Measurements from ENCODE around the gene SLC66A2. TPM values are rescaled to one million over a fixed set of nuclear protein-coding genes. Genes with fewer than 3 reads are reported as not detected.

Gene SLC66A2
- total RNA-seq, 1 experiment from 2014 or later = 22.8 TPM

DNA sequence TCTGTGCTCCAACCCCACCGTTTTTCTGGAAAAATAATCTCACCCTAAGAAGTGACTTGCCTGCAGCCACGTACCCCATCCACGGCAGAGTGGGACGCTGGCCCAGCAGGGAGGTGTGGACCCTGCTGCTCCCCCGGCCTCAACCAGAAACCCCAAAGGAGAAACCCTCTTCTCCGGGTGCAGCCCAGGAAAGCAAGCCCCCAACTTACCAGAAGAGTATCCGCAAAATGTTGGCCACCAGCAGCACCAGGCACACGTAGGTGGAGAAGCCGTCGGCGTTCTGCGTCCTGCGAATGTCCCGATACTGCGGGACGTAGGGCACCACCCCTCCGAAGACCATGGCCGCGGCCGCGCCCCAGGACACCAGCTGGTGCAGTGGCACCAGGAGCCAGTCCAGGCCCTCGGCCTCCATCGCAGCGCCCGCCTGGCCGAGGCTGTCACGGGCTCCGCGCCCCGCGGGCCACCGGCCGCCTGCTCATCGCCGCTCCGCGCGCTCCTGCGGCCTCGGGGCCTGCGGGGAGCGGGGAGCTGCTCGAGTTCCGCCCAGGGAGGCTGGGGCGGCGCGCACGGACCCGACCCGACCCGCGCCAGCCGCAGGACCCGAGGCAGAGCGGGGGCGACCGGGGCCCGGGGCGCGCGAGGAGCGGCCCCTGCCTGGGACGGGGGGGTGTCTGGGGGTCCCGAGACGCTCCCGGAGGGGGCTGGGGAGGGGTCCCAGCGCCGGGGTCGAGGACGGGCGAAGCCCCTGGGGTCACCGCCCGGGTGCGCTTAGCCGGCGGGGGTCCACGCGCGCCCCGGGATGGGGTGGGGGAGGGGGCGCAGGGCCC is 725 bp downstream of the SLC66A2 start:
- DNase-seq (ENCODE audit: low spot score) = no peak

DNA sequence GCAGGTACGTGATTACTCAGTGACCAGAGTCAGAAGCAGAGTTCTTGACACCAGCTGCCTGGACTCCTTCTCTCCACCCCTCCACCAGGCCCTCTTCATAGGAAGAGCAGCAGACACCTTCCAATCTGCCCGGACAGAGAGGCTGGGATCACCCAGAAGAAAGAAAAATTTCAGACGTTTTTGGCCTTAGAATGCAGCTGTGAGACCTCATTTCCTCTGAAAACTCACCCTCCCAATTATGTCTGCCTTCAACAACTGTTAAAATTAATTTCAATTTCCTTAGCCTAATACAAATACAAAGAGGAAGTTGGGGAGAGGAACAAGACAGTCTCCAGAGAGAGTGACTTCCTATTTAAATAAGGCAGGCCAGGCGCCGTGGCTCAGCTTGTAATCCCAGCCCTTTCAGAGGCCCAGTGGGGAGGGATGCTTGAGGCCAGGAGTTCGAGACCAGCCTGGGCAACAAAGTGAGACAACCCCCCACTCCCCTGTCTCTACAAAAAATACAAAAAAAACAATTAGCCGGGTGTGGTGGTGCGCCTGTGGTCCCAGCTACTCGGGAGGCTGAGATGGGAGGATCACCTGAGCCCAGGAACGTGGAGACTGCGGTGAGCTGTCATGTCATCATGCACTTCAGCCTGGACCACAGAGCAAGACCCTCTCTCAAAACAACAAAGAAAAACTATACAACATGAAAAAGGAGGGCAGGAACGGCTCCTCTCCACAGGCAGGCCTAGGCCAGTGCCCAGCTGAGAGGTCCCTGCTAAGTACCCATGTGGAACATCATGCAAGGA is 1.6 kb downstream of the SLC66A2 start:
- DNase-seq (ENCODE audit: low spot score) = no peak

DNA sequence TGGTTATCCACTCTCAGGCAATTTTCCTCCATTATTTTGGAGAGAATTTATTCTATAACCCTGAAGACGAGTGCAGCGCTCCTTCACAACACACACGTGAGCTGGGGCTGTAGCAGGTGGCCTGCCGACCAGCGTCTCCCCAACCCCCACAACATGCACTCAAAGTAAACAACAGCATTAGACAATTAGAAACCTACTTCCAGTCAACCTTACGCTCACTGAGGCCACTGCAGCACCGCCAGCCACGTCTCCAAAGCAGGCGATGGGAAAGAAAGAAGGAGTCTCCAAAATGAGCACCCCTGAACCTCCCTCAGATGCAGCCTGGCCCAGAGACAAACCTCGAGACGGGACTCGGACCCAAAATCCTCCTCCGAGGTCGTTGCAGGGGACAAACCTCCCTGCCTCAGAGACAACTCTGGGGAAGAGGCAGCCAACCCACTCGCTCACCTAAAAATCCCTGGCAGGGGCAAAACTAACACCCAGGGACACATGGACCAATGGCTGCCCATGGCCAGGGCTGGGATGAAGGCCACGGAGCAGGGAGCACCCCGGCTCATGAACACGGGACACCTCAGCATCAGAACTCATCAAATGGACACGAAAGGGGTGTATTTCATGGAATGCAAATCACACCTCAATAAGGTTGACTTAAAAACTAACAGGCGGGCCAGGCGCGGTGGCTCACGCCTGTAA is 2.6 kb downstream of the SLC66A2 start:
- no peak for DNase-seq (ENCODE audit: low spot score)

DNA sequence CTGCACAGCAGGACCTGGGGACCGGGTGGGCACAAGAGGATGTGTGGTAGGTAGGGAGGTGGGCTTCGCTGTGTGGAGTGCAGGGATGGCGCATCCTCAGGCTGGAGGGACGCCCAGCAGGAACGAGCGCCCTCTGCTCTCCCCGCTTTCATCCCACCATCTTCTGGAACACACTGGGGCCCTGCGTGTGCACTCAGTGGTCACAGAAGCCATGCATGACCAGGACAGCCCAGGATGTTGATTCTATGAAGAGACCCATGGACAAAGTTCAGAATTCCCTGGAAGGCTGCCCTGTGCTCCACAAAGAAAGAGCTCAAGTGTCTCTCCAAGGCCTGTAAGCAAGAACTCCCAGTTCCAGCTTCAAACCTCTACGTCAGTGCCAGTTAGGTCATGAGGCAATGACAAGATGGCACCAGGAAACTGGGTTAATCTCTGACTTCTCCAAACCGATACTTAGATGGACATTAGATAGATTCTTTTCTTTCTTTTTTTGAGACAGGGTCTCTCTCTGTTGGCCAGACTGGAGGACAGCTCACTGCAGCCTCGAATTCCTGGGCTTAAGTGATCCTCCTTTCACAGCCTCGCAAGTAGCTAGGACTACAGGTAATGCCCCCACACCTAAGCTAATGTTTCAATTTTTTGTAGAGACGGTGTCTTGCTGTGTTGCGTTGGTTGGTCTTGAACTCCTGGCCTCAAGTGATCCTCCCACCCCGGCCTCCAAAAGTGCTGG is 3.4 kb downstream of the SLC66A2 start:
- no peak for DNase-seq (ENCODE audit: low spot score)

DNA sequence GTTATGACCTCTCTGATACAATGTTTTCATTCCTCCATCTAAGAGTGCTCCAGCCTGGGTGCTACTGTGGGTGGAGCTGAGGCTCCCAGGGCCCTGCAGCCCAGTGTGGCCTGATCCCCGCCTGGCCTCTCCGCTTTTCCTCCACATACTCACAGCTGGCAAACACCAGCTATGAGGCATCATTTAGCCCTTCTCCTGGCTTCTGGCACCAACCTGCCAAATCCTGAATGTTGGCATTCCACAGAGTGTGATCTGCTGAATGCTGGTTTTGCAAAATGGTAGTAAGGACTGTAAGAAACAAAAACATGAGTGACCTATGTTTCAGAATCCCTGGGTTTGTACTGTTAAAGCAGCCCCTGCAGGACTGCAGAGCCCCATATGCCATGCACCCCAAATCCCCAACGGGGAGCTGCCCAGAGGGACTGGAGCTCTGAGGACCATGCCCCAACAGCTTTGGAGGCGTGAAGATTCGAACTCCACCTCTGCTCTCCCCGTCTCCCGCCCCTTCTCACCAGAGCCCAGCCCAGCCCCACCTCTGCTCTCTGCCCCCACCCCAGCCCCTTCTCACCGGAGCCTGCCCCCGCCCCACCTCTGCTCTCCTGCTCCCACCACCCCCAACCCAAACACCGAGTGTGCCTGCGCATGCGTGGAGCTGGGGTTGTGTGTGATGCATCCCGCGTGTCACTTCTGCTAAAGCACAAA is 4.2 kb downstream of the SLC66A2 start:
- no peak for DNase-seq (ENCODE audit: low spot score)

DNA sequence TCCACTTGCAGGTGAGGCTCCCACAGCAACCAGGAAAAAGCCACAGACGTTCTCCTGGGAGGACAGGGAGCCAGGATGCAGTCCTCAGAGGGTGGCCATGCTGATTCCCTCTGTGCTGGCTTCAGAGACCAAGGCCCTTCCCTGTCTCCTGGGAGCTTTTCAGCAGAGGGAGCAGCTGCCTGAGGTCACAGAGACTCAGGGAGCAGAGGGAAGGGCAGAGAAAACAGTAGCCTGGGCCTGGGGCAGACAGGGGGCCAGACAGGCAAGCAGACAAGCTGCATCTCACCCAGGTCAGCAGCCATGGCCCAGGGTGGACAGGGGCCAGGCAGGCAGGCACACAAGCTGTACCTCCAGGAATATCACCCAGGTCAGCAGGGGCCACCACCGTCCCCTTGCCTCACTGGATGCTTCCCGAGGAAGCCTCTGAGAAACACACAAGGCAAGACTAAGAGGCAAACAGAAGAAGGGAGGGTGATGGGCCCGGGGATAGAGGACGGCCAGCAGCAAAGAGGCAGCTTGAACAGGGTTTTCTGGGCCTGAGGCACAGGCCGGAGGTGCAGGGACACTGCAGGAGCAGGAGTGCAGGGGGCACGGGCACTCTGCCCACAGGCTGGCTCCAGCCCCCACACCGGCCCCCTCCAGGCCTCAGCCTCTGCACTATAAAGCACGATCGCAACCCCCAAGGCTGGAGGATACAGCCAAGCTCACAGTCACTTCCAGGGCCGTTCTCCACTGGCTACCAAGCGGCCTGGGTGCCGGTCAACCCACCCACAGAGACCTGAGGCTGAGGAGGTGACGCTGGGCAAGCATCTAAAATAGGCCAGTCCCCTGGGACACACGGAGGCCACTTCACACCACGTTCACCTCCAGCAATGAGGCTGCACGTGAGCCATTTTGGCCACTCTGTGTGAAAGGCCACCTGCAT is 6.1 kb downstream of the SLC66A2 start:
- no peak for DNase-seq (ENCODE audit: low spot score)

DNA sequence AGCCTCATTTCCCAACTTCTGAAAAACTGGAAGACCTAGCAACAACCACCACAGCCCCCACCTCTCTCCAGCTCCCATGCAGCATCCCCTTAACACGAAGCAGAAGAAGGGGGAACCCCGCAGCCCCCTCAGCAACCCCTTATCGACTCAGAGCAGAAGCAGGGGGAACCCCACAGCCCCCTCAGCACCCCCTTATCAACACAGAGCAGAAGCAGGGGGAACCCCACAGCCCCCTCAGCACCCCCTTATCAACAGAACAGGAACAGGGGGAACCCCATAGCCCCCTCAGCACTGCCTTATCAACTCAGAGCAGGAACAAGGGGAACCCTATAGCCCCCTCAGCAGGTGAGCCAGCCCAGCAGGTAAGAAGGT is 6.7 kb downstream of the SLC66A2 start:
- DNase-seq (ENCODE audit: low spot score) = no peak

DNA sequence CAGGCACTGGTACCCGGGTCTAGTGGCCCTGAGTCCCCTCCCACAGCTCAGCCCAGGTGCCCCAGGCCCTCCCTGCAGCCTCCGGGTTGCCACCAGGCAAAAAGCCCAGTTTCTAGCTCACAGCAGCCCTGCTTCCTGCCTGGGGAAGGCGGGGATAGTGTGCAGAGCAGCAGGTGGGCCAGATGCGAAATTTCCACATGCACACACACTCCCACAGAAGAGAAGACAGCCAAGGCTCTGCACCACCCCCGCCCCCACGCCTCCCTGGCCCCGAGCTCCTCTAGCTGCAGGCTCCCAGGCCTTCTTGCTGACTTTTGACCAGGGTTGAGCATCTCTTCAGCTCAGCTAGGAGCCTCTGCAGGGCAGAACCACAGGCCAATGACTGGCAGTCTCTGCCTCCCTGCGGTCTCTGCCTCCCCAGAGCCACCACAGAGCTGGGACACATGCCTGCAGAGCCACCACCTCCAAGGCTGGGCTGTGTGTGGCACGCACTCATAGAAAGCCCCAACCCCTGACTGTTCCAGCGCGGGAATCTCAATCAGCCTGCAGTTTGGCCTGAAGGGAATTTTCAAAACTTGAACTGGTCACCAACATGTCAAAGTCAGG is 7.2 kb downstream of the SLC66A2 start:
- no peak for DNase-seq (ENCODE audit: low spot score)

DNA sequence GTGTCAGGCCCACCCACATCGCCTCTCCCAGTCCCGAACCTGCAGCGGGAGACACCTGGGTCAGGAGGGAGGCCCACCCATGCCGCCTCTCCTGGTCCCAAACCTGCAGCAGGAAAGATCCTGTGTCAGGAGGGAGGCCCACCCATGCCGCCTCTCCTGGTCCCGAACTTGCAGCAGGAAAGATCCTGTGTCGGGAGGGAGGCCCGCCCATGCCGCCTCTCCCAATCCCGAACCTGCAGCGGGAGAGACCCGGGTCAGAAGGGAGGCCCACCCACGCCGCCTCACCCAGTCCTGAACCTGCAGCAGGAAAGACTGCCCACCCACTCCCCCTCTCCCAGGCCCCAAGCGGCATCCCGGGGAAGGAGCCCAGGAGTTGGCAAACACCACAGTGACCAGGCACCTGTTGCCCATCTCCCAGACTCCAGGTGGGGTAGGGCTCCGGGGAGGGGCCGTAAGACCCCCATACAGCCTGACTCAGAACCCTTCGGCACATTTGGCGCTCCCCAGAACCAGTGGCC is 7.8 kb downstream of the SLC66A2 start:
- no peak for DNase-seq (ENCODE audit: low spot score)

DNA sequence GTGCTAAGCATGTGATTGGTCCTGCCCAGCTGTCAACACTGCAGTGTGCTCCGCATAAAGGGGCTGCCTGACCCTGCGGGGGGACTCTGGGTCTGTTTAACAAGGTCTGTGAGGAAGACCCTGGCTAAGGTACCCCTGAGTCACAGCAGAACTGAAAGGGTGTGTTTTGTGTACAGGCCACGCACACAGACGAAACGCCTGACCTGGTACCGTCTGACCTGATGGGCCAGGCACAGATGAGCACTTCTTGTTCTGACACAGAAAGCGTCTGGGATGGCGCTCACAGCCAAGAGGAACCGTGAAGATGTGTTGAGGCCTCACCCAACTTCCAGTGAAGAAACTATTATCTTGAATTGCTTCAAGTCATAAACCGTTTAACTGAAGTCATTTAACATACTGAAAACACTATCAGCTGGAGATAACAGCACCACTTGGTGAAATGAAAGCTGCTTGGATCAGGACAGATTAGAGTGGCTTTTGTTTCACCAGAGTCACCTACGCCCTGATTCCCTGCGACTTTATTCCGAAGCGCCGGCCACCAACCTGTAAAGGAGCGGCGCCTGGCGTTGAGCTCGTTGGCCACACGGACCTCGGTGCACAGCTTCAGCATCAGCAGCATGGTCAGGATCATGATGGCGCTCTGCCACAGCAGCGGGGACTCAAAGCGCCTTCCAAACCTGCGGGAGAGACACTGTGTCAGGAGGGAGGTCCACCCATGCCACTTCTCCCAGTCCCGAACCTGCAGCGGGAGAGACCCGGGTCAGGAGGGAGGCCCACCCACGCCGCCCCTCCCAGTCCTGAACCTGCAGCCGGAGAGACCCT is 8.5 kb downstream of the SLC66A2 start:
- no peak for DNase-seq (ENCODE audit: low spot score)

DNA sequence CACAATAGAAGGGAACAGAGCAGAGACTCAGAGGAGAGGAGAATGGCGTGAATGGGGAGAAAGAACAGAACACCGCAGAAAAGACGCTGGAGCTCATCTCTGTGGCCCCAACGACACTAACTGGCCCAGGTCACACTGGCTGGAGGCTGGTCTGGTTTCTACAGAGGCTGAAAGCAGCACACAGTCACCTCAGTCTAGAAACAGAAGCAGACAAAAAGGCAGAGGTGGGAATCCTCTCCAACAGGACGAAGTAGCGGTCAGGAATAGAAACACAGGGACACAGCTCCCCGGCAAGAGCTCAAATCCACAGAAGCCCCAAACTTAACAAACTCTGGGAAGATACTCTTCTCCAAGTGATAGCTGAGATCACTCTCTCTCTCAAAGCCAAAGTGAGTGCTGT is 9.2 kb downstream of the SLC66A2 start:
- no peak for DNase-seq (ENCODE audit: low spot score)

DNA sequence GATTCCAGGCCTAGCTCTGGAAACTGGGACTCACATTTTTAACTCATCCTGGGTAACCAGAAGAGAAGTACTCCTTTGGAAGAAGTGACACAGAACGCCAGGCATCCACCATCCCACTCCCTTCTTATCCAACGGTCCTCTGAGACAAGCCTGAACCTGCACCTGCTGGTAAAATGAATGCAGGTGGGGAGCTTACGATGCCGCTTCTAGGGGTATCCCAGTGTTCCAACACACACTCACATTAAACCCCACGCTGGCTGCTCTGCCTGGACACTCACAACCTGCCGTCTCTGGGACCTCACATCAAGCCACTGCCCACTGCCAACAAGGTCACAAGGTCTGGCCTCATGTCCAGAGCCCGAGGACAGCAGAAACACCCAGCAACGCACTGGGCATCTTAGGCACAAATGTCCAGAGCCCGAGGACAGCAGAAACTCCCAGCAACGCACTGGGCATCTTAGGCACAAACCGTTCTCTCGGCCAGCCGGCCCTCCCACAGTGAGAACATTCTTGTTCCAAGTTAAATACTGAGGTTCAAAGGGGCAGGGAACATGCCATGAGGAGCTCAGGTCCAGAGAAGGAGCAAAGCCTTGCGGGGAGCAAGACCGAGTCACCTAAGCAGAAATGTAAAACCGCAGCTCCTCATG is 9.9 kb downstream of the SLC66A2 start:
- no peak for DNase-seq (ENCODE audit: low spot score)

DNA sequence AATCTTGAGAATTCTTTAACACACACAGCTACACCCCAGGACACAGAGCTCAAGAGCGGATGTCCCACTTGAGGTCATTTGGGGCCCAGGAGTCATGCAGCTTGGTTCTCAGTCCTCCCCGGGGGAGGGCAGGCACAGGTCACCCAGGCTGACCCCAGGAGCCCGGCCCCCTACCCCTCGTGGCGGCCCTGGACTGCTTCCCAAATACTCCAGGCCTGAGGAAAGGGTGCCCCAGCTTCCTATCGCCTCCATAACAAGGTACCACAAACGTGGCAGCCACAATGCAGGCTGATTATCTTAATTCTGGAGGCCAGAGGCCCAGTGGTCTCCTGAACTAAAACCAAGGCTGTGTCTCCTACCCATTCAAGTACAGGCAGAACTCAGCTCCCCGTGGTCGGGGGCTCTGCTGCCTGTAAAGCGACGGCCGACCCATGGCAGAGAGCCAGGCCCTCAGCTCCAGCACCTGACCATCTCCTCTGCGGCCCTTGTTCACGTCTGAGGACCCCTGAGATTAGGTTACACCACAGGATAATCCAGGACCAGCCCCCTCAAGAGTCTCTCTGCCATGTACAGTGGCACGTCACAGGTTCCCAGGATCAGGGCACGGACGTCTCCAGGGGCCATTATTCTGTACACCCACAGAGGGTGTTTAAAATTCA is 10.5 kb downstream of the SLC66A2 start:
- DNase-seq (ENCODE audit: low spot score) = no peak

DNA sequence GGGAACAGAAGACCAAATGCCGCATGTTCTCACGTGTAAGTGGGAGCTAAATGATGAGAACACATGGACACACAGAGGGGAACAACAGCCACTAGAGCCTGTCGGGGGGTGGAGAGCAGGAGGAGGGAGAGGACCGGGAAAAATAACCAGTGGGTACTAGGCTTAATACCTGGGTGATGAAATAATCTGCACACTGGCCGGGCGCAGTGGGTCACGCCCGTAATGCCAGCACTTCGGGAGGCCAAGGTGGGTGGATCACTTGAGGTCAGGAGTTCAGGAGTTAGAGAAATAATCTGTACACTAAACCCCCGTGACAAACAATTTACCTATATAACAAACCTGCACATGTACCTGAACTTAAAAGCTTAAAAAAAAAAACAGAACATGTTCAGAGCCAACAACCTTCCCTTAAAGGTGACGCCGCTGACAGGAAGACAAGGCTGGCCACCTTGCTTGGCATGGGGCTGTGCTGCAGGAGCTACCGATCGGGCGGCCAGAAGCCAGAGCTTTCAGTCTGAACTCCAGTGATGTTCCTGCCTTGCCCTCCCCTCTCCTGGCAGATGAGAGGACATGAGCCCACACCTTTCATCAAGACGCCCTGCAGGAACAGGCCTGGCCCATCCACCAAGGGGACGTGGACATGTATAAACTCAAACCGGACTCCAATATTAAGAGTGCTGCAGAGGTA is 11.2 kb downstream of the SLC66A2 start:
- DNase-seq (ENCODE audit: low spot score) = no peak

DNA sequence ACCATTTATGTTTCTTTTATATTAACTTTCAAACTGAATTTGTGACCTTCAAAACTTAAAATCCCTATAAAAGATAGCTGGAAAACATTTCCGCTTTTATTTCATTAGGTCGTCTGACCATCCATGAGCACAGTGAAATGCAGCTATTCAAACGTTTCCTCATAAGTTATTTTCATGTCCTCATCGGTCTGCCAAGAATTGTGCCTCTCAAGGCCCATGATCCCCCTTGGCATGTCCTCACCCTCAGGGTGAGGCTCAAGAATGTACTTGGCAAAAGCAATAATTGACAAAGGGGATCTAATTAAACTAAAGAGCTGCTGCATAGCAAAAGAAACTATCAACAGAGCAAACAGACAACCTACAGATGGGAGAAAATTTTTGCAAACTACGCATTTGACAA is 12.4 kb downstream of the SLC66A2 start:
- DNase-seq (ENCODE audit: low spot score) = no peak

DNA sequence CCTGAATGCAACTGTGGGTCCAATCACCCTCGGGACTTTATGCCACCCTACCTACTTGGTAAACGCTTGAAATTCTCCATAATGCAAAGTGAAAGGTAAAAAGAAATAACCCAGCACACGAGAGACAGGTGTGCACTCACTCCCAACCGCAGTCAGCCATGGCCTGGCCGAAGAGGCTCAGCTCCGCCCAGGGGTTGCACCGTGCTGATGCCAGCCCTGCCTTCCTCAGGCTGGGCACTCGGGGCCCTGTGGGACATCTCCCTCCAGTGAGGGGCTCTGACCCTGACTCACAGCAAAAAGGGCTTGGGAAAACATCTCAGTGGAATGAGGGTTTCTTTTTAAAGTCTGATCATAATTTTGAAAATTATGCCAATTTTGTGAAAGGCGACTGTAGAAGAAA is 13.3 kb downstream of the SLC66A2 start:
- DNase-seq (ENCODE audit: low spot score) = no peak
